AG04450 (cell line): ENCODE data around the gene APOLD1. TPM values are rescaled to one million over a fixed set of nuclear protein-coding genes. Genes with fewer than 3 reads are reported as not detected.

Source experiments
- CTCF ChIA-PET: fragments of 300-600, 350-600 bp; formaldehyde crosslinking; extraction: SDS; loops from one replicate; lab custom pipeline; 2022; ENCODE audit warnings: antibody characterized with exemption, inconsistent platforms; lab: Charles Lee
- POLR2A ChIA-PET: fragments of 350-600 bp; formaldehyde crosslinking; extraction: SDS; loops from one replicate; lab custom pipeline; 2021; ENCODE audit warnings: antibody characterized with exemption, inconsistent platforms; lab: Yijun Ruan, JAX
- DNase-seq: peaks from one replicate; pipeline ENCODE4 v3.0.0-alpha.2; 2011; ENCODE audit warnings: low read depth, low spot score
- H3K27ac ChIP-seq: one replicate; pipeline ENCODE4 v1.5.1; 2012; ENCODE audit warnings: low read depth, low read length, control low read depth
- H3K27me3 ChIP-seq: one replicate; pipeline ENCODE4 v1.6.0; 2012; ENCODE audit warnings: low read length; ENCODE audit not compliant: control insufficient read depth, insufficient read depth
- H3K4me3 ChIP-seq: 2 replicates; pipeline ENCODE4 v1.5.1; 2011; ENCODE audit warnings: mild to moderate bottlenecking, low read depth, low read length, control low read depth
- H3K9me3 ChIP-seq: 2 replicates; pipeline ENCODE4 v1.5.1; 2012; ENCODE audit warnings: low read length; ENCODE audit not compliant: control insufficient read depth, insufficient read depth
- CTCF ChIP-seq: IDR thresholded peaks from 2 replicates; pipeline ENCODE4 v1.5.1; 2011; ENCODE audit warnings: low read depth, low read length, control low read depth, inconsistent platforms
- polyA plus RNA-seq: library from polyadenylated mRNA; depleted of rRNA; stranded (reverse); fragments of >200 nt; gene quantifications from 2 replicates; pipeline ENCODE4 v1.2.3, GENCODE V29; 2011

Gene APOLD1
- polyA plus RNA-seq, 1 experiment: 2.6 TPM

GRCh38 chr12:12811343-12811742, 25.9 kb downstream of the APOLD1 start:
- no peak for TF ChIP-seq CTCF
- CTCF ChIA-PET: interaction anchor here (0.7 to 2.3 kb wide), 2 partner anchors 18 to 74 kb away, joined by 6 to 15 read pairs; no protein-coding TSS in a partner anchor
- POLR2A ChIA-PET: no interaction called here

GRCh38 chr12:12812174-12812573, 26.7 kb downstream of the APOLD1 start:
- H3K9me3 ChIP-seq: no peaks in the 10 kb centered on the region
- H3K27me3 ChIP-seq: no peaks in the 10 kb centered on the region
- TF ChIP-seq CTCF: no peak
- no peak for DNase-seq
- CTCF ChIA-PET: interaction anchor here (0.6 to 4.6 kb wide), 11 partner anchors 9 to 170 kb away, joined by 3 to 30 read pairs (median 4); no protein-coding TSS in a partner anchor
- no peak overlapping the region for H3K27ac ChIP-seq
- POLR2A ChIA-PET: interaction anchor here (0.6 to 1.3 kb wide), 3 partner anchors 25 to 85 kb away, joined by 3 to 6 read pairs (median 3); partner anchors contain the start of gene GPRC5A
- no peak overlapping the region for H3K4me3 ChIP-seq

More at GRCh38 chr12:12811343-12811742, 25.9 kb downstream of the APOLD1 start:
- H3K4me3 ChIP-seq: no peak overlapping the region
- no peak overlapping the region for H3K27ac ChIP-seq
- no peaks in the 10 kb centered on the region for H3K9me3 ChIP-seq
- no peak for DNase-seq
- H3K27me3 ChIP-seq: no peaks in the 10 kb centered on the region

DNA sequence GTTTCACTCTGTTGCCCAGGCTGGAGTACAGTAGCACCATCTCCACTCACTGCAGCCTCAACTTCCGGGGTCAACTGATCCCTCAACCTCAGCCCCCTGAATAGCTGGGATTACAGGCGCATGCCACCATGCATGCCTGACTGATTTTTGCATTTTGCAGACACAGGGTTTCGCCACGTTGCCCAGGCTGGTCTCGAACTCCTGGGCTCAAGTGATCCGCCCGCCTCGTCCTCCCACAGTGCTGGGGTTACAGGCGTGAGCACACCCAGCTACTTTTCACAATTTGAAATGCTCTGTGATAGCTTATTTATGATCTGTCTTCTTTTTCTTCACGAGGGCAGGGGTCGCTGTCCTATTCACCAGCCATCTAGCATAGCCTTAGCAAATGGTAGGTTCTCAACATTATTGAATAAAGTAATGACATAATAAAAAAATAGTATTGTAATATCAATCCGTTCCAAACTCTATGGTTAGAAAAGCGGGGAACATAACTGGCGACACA, 27.2 kb downstream of the APOLD1 start:
- Histone ChIP-seq H3K27me3 (no peaks in the 10 kb centered on the region), H3K27ac (no peak overlapping the region), H3K9me3 (no peaks in the 10 kb centered on the region), H3K4me3 (no peak overlapping the region)
- CTCF ChIA-PET: interaction anchor here (0.6 to 4.6 kb wide), 10 partner anchors 9 to 170 kb away, joined by 3 to 30 read pairs (median 4); no protein-coding TSS in a partner anchor
- TF ChIP-seq CTCF: no peak
- no peak for DNase-seq
- POLR2A ChIA-PET: interaction anchor here (0.6 to 1.6 kb wide), 4 partner anchors 10 to 85 kb away, joined by 3 to 6 read pairs (median 4); partner anchors contain the start of gene GPRC5A

- POLR2A ChIA-PET: interaction anchor here (1.2 to 1.6 kb wide), 4 partner anchors 10 to 78 kb away, joined by 3 to 8 read pairs (median 4); partner anchors contain the start of gene GPRC5A
- TF ChIP-seq CTCF: peak; percentile 90
- DNase-seq: peak; percentile 74
- CTCF ChIA-PET: interaction anchor here (0.7 to 4.6 kb wide), 10 partner anchors 8 to 163 kb away, joined by 3 to 30 read pairs (median 5); no protein-coding TSS in a partner anchor
- Histone ChIP-seq H3K27ac (peak within 1 kb of the TSS; percentile 49), H3K4me3 (peak within 1 kb of the TSS; percentile 91), H3K27me3 (no peaks in the 10 kb centered on the region), H3K9me3 (no peaks in the 10 kb centered on the region)
Observed at GRCh38 chr12:12813120-12814101, 28.0 kb downstream of the APOLD1 start, which contains the start of gene DDX47. Gene DDX47, plus strand, starts transcription at chr12:12813346. Its CDS starts 22 bp downstream, at chr12:12813368.
